ENCODE measurements around the gene RAD9A. TPM values are rescaled to one million over a fixed set of nuclear protein-coding genes. Genes with fewer than 3 reads are reported as not detected.

RAD9A gene
- total RNA-seq, 2 donors from 2014 or later = 22.6 to 49.4 TPM

DNA sequence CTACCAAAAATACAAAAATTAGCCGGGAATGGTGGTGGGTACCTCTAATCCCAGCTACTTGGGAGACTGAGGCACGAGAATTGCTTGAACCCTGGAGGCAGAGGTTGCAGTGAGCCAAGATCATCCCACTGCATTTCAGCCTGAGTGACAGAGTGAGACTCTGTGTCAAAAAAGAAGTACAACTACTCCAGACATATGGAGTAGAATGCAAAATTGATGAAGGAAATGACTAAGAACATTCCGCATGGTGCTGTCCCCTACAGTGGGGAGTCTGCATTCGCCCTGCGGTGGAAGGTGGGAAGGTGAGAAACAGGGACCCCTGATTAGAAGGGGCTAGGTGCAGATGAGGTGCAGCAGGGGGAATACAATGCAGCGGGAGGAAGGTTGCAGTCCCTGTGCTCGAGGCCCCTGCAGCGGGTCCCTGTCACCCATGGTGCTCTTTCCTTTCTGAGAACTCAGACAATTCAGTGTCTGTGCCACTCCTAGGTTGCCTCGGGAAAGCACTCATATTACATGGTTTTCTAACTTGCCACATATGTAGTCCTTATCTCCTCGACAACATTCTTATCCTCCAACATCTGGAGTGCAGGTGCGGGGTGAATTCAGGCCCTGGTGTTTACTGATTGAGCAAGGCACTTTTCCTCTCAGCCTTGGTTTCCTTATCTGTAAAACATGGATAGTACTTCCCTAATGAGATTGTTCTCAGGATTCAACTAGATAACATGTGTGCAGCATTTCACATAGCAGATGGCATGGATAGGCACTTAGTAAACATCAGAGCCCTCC is 43.6 kb upstream of the RAD9A start:
- intact Hi-C loops (cut with DNase I) = loop anchor here (5.0 kb wide), 1 partner anchor 34 kb away; no protein-coding TSS in a partner anchor
- Histone ChIP-seq H3K36me3 (replicated peaks in 1 of 2; ENCODE audit: insufficient read depth in 1 of 2, low read depth in 2 of 2) (no peaks in the 10 kb centered on the region), H3K9me3 (no peaks in the 10 kb centered on the region), H3K27ac (peak overlapping the region in 3 of 4 donors; percentile 49 to 76 (median 50)), H3K4me3 (no peak overlapping the region), H3K27me3 (no peaks in the 10 kb centered on the region), H3K4me1 (peaks cover 85% of the 10 kb centered on the region)
- 68 to 69% methylated on average over 11 of the region's 11 CpGs for WGBS, 2 donors
- DNase-seq (peak in 1 of 4 donors; percentile 29), ATAC-seq (no peak)
- no peak for TF ChIP-seq POLR2A (IDR thresholded peaks at IDR 0.05)
- TF ChIP-seq, protein P1, sequence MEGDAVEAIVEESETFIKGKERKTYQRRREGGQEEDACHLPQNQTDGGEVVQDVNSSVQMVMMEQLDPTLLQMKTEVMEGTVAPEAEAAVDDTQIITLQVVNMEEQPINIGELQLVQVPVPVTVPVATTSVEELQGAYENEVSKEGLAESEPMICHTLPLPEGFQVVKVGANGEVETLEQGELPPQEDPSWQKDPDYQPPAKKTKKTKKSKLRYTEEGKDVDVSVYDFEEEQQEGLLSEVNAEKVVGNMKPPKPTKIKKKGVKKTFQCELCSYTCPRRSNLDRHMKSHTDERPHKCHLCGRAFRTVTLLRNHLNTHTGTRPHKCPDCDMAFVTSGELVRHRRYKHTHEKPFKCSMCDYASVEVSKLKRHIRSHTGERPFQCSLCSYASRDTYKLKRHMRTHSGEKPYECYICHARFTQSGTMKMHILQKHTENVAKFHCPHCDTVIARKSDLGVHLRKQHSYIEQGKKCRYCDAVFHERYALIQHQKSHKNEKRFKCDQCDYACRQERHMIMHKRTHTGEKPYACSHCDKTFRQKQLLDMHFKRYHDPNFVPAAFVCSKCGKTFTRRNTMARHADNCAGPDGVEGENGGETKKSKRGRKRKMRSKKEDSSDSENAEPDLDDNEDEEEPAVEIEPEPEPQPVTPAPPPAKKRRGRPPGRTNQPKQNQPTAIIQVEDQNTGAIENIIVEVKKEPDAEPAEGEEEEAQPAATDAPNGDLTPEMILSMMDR (IDR thresholded peaks at IDR 0.05) = no peak

DNA sequence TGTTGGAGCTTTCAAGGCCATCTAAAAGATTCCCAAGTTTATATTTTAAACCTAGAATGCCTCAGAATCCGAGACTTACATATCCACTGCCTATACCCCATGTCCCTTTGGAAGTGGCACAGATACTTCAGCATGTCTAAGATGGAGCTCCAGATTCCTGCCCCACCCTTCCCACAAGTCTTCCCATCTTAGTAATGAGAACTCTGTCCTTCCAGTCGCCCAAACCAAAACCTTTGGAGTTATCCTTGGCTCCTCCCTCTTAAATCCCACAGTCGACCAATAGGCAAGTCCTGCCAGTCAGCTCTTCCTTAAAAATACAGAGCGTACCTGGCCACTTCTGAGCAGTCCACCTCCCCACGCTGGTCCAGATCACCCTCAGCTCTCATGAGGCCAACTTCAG is 42.8 kb upstream of the RAD9A start:
- ATAC-seq = no peak
- no peak overlapping the region for H3K4me3 ChIP-seq
- H3K9me3 ChIP-seq = no peaks in the 10 kb centered on the region
- TF ChIP-seq, protein P1 (IDR thresholded peaks at IDR 0.05) = no peak
- no peak for TF ChIP-seq POLR2A (IDR thresholded peaks at IDR 0.05)
- DNase-seq = no peak
- H3K27me3 ChIP-seq = no peaks in the 10 kb centered on the region
- 64 to 72% methylated on average over 5 of the region's 5 CpGs for WGBS, 2 donors
- peak overlapping the region in 3 of 4 donors; percentile 49 to 76 (median 50) for H3K27ac ChIP-seq
- no peaks in the 10 kb centered on the region for H3K36me3 ChIP-seq (replicated peaks in 1 of 2; ENCODE audit: insufficient read depth in 1 of 2, low read depth in 2 of 2)
- peaks cover 89% of the 10 kb centered on the region for H3K4me1 ChIP-seq
- intact Hi-C loops (cut with DNase I) = loop anchor here (5.0 kb wide), 1 partner anchor 33 kb away; no protein-coding TSS in a partner anchor

DNA sequence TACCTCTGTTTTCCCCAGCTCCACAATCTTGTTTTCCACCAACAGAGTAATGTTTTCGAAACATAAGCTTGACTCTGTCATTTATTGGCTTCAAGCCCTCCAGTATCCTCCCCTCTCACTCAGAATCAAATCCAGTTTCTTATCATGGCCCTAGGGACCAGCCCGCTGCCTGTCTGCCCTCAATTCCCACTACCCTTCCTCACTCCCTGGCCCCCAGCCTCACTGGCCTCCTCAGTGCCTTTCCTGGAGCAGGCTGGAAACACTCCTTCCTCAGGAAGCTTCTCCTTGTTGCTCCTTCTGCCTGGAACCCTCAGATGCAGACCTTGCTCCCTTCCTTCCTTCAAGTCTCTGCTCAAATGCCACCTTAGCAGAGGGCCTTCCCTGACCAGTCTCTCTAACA is 42.3 kb upstream of the RAD9A start:
- Histone ChIP-seq H3K27ac (peak overlapping the region in 2 of 4 donors; percentile 33 to 50), H3K27me3 (no peaks in the 10 kb centered on the region), H3K36me3 (replicated peaks in 1 of 2; ENCODE audit: insufficient read depth in 1 of 2, low read depth in 2 of 2) (no peaks in the 10 kb centered on the region), H3K4me3 (no peak overlapping the region), H3K9me3 (no peaks in the 10 kb centered on the region), H3K4me1 (peaks cover 89% of the 10 kb centered on the region)
- no peak for TF ChIP-seq POLR2A (IDR thresholded peaks at IDR 0.05)
- ATAC-seq (no peak), DNase-seq (no peak)
- intact Hi-C loops (cut with DNase I) = loop anchor here (5.0 kb wide), 1 partner anchor 33 kb away; no protein-coding TSS in a partner anchor
- 83 to 100% methylated on average over 2 of the region's 2 CpGs for WGBS, 2 donors

DNA sequence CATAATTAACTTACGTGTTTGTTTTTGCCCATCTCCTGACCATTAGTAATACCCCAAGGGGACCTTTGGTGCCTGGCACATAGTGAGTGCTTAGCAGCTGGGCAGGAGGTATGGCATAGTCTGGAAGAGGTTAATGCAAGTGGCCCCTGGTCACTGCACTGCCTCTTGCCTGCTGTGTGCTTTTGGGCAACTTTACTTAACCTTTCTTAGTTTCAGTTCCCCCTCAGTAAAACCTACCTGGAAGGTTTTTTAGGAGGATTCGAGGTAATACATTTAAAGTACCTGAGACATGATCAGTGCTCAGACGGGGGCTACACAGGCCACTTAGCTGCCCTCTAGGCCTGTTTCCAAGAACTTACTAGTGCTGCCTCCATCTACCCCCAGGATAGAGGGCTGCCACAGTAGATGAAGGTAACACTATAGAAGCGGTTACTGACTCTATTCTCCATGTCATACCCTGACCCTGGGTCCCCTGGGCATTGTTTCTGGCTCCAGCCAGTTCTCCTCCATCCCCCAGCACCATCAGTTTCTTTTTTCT is 41.8 kb upstream of the RAD9A start:
- Histone ChIP-seq H3K4me1 (peaks cover 89% of the 10 kb centered on the region), H3K4me3 (no peak overlapping the region), H3K27ac (peak overlapping the region in 2 of 4 donors; percentile 33 to 50), H3K36me3 (replicated peaks in 1 of 2; ENCODE audit: insufficient read depth in 1 of 2, low read depth in 2 of 2) (no peaks in the 10 kb centered on the region), H3K9me3 (no peaks in the 10 kb centered on the region), H3K27me3 (no peaks in the 10 kb centered on the region)
- DNase-seq = no peak
- WGBS, 2 donors = 76 to 80% methylated on average over 4 of the region's 4 CpGs
- ATAC-seq = no peak
- TF ChIP-seq, protein P1 (IDR thresholded peaks at IDR 0.05) = no peak
- no peak for TF ChIP-seq POLR2A (IDR thresholded peaks at IDR 0.05)
- intact Hi-C loops (cut with DNase I) = loop anchor here (5.0 kb wide), 1 partner anchor 32 kb away; no protein-coding TSS in a partner anchor

DNA sequence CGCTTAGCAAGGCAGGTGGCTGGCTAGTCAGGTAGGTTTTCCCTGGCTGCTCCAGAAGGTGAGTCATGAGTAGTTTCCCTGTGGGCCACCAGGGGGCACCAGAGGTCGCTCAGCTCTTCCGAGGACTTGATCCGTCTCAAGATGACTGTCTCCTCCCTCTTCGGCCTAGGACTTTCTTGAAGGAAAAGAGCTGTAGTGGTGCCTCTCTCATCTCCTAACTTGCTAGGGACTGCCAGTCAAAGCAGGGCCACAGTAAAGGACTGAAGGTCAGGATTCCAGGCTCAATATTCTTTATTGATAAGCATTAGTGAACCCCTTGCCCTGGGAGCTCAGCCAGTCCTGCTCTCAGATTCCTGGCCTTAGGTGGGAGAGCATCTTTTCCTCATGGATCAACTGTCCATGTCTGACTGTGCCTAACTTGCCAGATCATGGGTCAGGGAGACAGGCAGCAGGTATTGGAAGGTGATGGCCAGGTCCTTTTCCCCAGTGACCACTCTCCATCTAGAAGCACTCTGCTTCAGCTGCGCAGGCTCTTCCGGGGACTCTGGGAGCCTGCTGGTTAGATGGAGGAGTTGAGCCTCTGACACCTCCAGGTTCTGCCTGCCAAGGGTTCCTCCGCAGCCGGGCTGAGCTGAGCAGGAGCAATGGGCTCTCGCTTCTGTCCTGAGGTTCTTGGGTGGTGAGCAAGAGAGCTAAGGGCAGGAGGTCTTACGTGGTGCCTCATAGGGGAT is 40.3 kb upstream of the RAD9A start:
- Histone ChIP-seq H3K27me3 (no peaks in the 10 kb centered on the region), H3K4me1 (peaks cover 89% of the 10 kb centered on the region), H3K36me3 (replicated peaks in 1 of 2; ENCODE audit: insufficient read depth in 1 of 2, low read depth in 2 of 2) (no peaks in the 10 kb centered on the region), H3K4me3 (no peak overlapping the region), H3K27ac (peak overlapping the region; percentile 9 to 99 (median 83)), H3K9me3 (no peaks in the 10 kb centered on the region)
- intact Hi-C loops (cut with DNase I) = no loop called here
- peak; percentile 31 for ATAC-seq
- peak; percentile 75 to 82 (median 77) for DNase-seq
- 40 to 52% methylated on average over 7 to 11 of the region's 11 CpGs for WGBS, 2 donors
- TF ChIP-seq POLR2A (IDR thresholded peaks at IDR 0.05) = peak in 1 of 3 donors; percentile 18
- TF ChIP-seq, protein P1 (IDR thresholded peaks at IDR 0.05) = peak; percentile 88 to 96 (median 91)

Measured in body of pancreas (tissue), 4 donors.